GM19397 (cell line): ENCODE results near the gene COL23A1.
"Not testable (repeated sequence)": the region's sequence is repeated elsewhere in the genome, so short reads cannot be mapped to it uniquely, and the experiment has no call there.

Source experiments
- ATAC-seq: cut with Tn5 transposase; IDR thresholded peaks from one replicate; pipeline ENCODE4 v1.9.1; 2021; ENCODE audit warnings: mild to moderate bottlenecking, moderate library complexity; ENCODE audit not compliant: unreplicated experiment

Gene COL23A1

GRCh38 chr5:178259623-178260536, 330.3 kb downstream of the COL23A1 start:
- no peak for ATAC-seq

GRCh38 chr5:178257650-178258049, 332.5 kb downstream of the COL23A1 start:
- no peak for ATAC-seq

GRCh38 chr5:178256746-178257145, 333.4 kb downstream of the COL23A1 start:
- no peak for ATAC-seq

GRCh38 chr5:178253632-178254031, 336.6 kb downstream of the COL23A1 start:
- not testable (repeated sequence) for ATAC-seq

- ATAC-seq: no peak
Observed at GRCh38 chr5:178252258-178252657, 337.9 kb downstream of the COL23A1 start.

GRCh38 chr5:178250263-178250662, 339.9 kb downstream of the COL23A1 start:
- ATAC-seq: no peak

GRCh38 chr5:178249191-178249989, 340.8 kb downstream of the COL23A1 start:
- ATAC-seq: no peak

- no peak for ATAC-seq
Observed at GRCh38 chr5:178248750-178249149, 341.4 kb downstream of the COL23A1 start.

GRCh38 chr5:178247481-178248456, 342.4 kb downstream of the COL23A1 start:
- ATAC-seq: no peak

- ATAC-seq: no peak
Observed at GRCh38 chr5:178246624-178247279, 343.4 kb downstream of the COL23A1 start.

- ATAC-seq: no peak
Observed at GRCh38 chr5:178245389-178245788, 344.8 kb downstream of the COL23A1 start.

GRCh38 chr5:178244576-178244975, 345.6 kb downstream of the COL23A1 start:
- no peak for ATAC-seq

GRCh38 chr5:178242416-178242815, 347.8 kb downstream of the COL23A1 start:
- no peak for ATAC-seq

GRCh38 chr5:178241688-178242231, 348.4 kb downstream of the COL23A1 start:
- no peak for ATAC-seq

GRCh38 chr5:178241231-178241663, 348.9 kb downstream of the COL23A1 start:
- ATAC-seq: no peak

GRCh38 chr5:178240766-178241165, 349.4 kb downstream of the COL23A1 start:
- no peak for ATAC-seq

- ATAC-seq: no peak
Observed at GRCh38 chr5:178240341-178240741, 349.9 kb downstream of the COL23A1 start.

GRCh38 chr5:178239626-178240301, 350.4 kb downstream of the COL23A1 start:
- ATAC-seq: not testable (repeated sequence)
